H9 (cell line): ENCODE results near the gene SERPIND1. TPM values are rescaled to one million over a fixed set of nuclear protein-coding genes. Genes with fewer than 3 reads are reported as not detected.

Experiments
- DNase-seq: peaks from one replicate; pipeline ENCODE4 v3.0.0-alpha.2; 2017
- H2AFZ ChIP-seq: one replicate; pipeline ENCODE4 v1.6.1; 2013; ENCODE audit warnings: mild to moderate bottlenecking, low read length, control low read depth, moderate library complexity
- H2AK5ac ChIP-seq: 2 replicates; pipeline ENCODE4 v1.6.1; 2013; ENCODE audit warnings: low read length, control low read depth, mixed read lengths; ENCODE audit not compliant: insufficient read length
- H2BK120ac ChIP-seq: one replicate; pipeline ENCODE4 v1.6.1; 2013; ENCODE audit warnings: low read depth, mild to moderate bottlenecking, low read length, control low read depth, inconsistent platforms; ENCODE audit not compliant: poor library complexity, severe bottlenecking
- H2BK12ac ChIP-seq: 2 replicates; pipeline ENCODE4 v1.6.1; 2013; ENCODE audit warnings: low read length, control low read depth, mixed read lengths, low read depth; ENCODE audit not compliant: insufficient read length
- H2BK15ac ChIP-seq: 2 replicates; pipeline ENCODE4 v1.6.1; 2013; ENCODE audit warnings: low read depth, low read length, control low read depth
- H2BK20ac ChIP-seq: one replicate; pipeline ENCODE4 v1.6.1; 2013; ENCODE audit warnings: low read depth, mild to moderate bottlenecking, low read length, control low read depth, inconsistent platforms; ENCODE audit not compliant: poor library complexity, severe bottlenecking
- H2BK5ac ChIP-seq: 2 replicates; pipeline ENCODE4 v1.6.1; 2013; ENCODE audit warnings: low read length, control low read depth, mixed read lengths; ENCODE audit not compliant: insufficient read length
- H3K14ac ChIP-seq: 2 replicates; pipeline ENCODE4 v1.6.1; 2013; ENCODE audit warnings: low read length, control low read depth; ENCODE audit not compliant: insufficient read depth
- H3K18ac ChIP-seq: 2 replicates; pipeline ENCODE4 v1.6.1; 2013; ENCODE audit warnings: low read depth, mild to moderate bottlenecking, mixed read lengths, low read length, control low read depth; ENCODE audit not compliant: insufficient read length
- H3K23ac ChIP-seq: 2 replicates; pipeline ENCODE4 v1.6.1; 2013; ENCODE audit warnings: low read length, control low read depth, mixed read lengths, low read depth; ENCODE audit not compliant: insufficient read length
- H3K23me2 ChIP-seq: 2 replicates; pipeline ENCODE4 v1.6.1; 2013; ENCODE audit warnings: low read depth, mild to moderate bottlenecking, mixed read lengths, low read length, control low read depth; ENCODE audit not compliant: insufficient read length, poor library complexity, severe bottlenecking
- H3K27ac ChIP-seq: 2 replicates; pipeline ENCODE4 v1.5.1; 2013; ENCODE audit warnings: low read length, control low read depth, mixed read lengths, low read depth; ENCODE audit not compliant: insufficient read length
- H3K27me3 ChIP-seq: 2 replicates; pipeline ENCODE4 v1.6.1; 2013; ENCODE audit warnings: low read length, control low read depth, inconsistent platforms; ENCODE audit not compliant: insufficient read depth
- H3K4ac ChIP-seq: 2 replicates; pipeline ENCODE4 v1.6.1; 2013; ENCODE audit warnings: low read depth, mild to moderate bottlenecking, control low read depth, inconsistent platforms, low read length, moderate library complexity
- H3K4me1 ChIP-seq: 2 replicates; pipeline ENCODE4 v1.6.1; 2013; ENCODE audit warnings: low read length, control low read depth, inconsistent platforms; ENCODE audit not compliant: insufficient read depth
- H3K4me2 ChIP-seq: 2 replicates; pipeline ENCODE4 v1.6.1; 2013; ENCODE audit warnings: low read length, control low read depth, mixed read lengths; ENCODE audit not compliant: insufficient read length, insufficient read depth
- H3K56ac ChIP-seq: 2 replicates; pipeline ENCODE4 v1.6.1; 2013; ENCODE audit warnings: low read depth, mild to moderate bottlenecking, mixed read lengths, low read length, control low read depth; ENCODE audit not compliant: insufficient read length
- H3K79me1 ChIP-seq: 2 replicates; pipeline ENCODE4 v1.6.1; 2013; ENCODE audit warnings: low read depth, mild to moderate bottlenecking, moderate library complexity, low read length, control low read depth, inconsistent platforms; ENCODE audit not compliant: insufficient read depth, poor library complexity, severe bottlenecking
- H3K79me2 ChIP-seq: 2 replicates; pipeline ENCODE4 v1.6.1; 2013; ENCODE audit warnings: low read length, control low read depth, inconsistent platforms; ENCODE audit not compliant: insufficient read depth
- H3K9ac ChIP-seq: 2 replicates; pipeline ENCODE4 v1.6.1; 2013; ENCODE audit warnings: low read length, control low read depth, mixed read lengths; ENCODE audit not compliant: insufficient read length; ENCODE audit errors: extremely low read depth
- H3K9me3 ChIP-seq: one replicate; pipeline ENCODE4 v1.6.1; 2013; ENCODE audit warnings: low read depth, low read length, inconsistent platforms; ENCODE audit not compliant: control insufficient read depth
- H3T11ph ChIP-seq: one replicate; pipeline ENCODE4 v1.6.1; 2013; ENCODE audit warnings: mild to moderate bottlenecking, low read length, control low read depth, inconsistent platforms
- H4K20me1 ChIP-seq: one replicate; pipeline ENCODE4 v1.6.1; 2013; ENCODE audit not compliant: control insufficient read depth, insufficient read length, insufficient read depth
- H4K5ac ChIP-seq: 2 replicates; pipeline ENCODE4 v1.6.1; 2013; ENCODE audit warnings: low read depth, mild to moderate bottlenecking, mixed read lengths, low read length, control low read depth; ENCODE audit not compliant: insufficient read length
- H4K8ac ChIP-seq: replicated peaks from 2 replicates; pipeline ENCODE4 v1.6.1; 2013; ENCODE audit warnings: low read length, control low read depth, mixed read lengths, low read depth; ENCODE audit not compliant: insufficient read length
- H4K91ac ChIP-seq: 2 replicates; pipeline ENCODE4 v1.6.1; 2013; ENCODE audit warnings: low read depth, mild to moderate bottlenecking, moderate library complexity, mixed read lengths, low read length, control low read depth; ENCODE audit not compliant: insufficient read length
- H3K27ac Mint-ChIP-seq, 3 experiments: 2 replicates in 2 of 3; 3 replicates in 1 of 3; pipeline ENCODE4 v1.8.0; 2020 to 2021; ENCODE audit warnings: mixed read lengths in 3 of 3, mild to moderate bottlenecking in 1 of 3, moderate library complexity in 1 of 3
- H3K27me3 Mint-ChIP-seq: 2 replicates; pipeline ENCODE4 v1.8.0; 2021; ENCODE audit warnings: low read depth, mild to moderate bottlenecking, moderate library complexity, mixed read lengths
- H3K36me3 Mint-ChIP-seq, 3 experiments: 2 replicates in 2 of 3; 3 replicates in 1 of 3; pipeline ENCODE4 v1.8.0; 2020 to 2021; ENCODE audit warnings: low read depth in 3 of 3, mixed read lengths in 3 of 3; ENCODE audit not compliant: insufficient read depth in 1 of 3
- H3K4me1 Mint-ChIP-seq, 2 experiments: 2 replicates each; pipeline ENCODE4 v1.8.0; 2020; ENCODE audit warnings: mixed read lengths in 2 of 2
- H3K4me3 Mint-ChIP-seq, 2 experiments: 2 replicates in 1 of 2; 3 replicates in 1 of 2; pipeline ENCODE4 v1.8.0; 2020 to 2021; ENCODE audit warnings: mild to moderate bottlenecking in 2 of 2, mixed read lengths in 2 of 2, moderate library complexity in 1 of 2
- H3K9me3 Mint-ChIP-seq, 2 experiments: 2 replicates in 1 of 2; 3 replicates in 1 of 2; pipeline ENCODE4 v1.8.0; 2020; ENCODE audit warnings: mild to moderate bottlenecking in 2 of 2, mixed read lengths in 2 of 2, moderate library complexity in 1 of 2
- WGBS: extraction: QIAGEN DNeasy Blood & Tissue Kit; methylation state at CpG from one replicate; pipeline ENCODE4 v1.1.7; 2013; ENCODE audit warnings: missing lambda C conversion rate, low lambda C conversion rate, mixed read lengths; ENCODE audit not compliant: insufficient read length; ENCODE audit errors: extremely low coverage; 5-methylcytosine and 5-hydroxymethylcytosine counted together
- total RNA-seq: library from RNA; stranded (reverse); gene quantifications from 2 replicates; pipeline ENCODE4 v1.2.1, GENCODE V29; 2021
- TF ChIP-seq, protein P1 (sequence below): fragments of 200-600 bp; sonication (generic); conservative IDR thresholded peaks from 3 replicates; pipeline ENCODE4 v1.8.0; 2021; ENCODE audit warnings: antibody characterized with exemption, mild to moderate bottlenecking

The SERPIND1 gene
- total RNA-seq, 1 experiment from 2014 or later, result not detected

DNA sequence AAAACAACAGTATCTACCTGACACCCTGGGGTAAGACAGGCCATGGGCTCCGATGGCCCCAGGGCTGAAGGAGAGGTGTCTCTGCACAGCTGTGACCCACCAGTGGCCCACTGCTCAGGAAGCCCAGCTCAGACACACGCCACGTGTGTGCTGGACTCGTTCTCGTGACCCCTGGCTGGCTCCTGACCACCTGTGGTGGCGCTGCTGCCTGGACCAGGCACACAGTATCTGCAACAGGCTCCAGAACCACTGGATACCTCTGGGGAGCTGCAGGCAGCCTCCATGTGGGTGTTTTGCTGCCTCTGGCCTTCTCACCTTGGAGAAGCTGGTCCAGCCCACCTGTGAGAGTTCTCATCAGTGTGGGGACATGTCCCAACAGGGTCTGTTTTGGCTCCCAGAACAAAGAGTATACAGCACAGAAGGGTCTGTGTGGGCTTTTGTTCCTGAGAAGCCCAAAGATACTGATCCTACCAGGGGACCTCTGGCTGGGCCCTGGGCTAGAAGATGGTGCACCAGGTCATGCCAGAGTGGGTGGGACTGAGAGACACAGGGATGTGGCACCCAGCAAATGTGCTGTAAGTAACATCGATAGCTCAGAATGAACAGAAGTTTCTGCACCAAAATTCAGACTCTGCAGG lies 21.7 kb upstream of the SERPIND1 start:
- Histone ChIP-seq H4K20me1 (no peaks in the 10 kb centered on the region), H2BK12ac (no peak overlapping the region), H4K5ac (no peak overlapping the region), H3T11ph (no peak overlapping the region), H3K4me1 (no peaks in the 10 kb centered on the region), H2BK20ac (no peak overlapping the region), H2AK5ac (no peak overlapping the region), H3K9ac (no peak overlapping the region), H3K4me2 (no peak overlapping the region), H3K4ac (no peak overlapping the region), H3K18ac (no peak overlapping the region), H2BK120ac (no peak overlapping the region), H3K27me3 (no peaks in the 10 kb centered on the region; the same call in 1 of the 2 replicates), H3K79me1 (no peaks in the 10 kb centered on the region), H2BK5ac (no peak overlapping the region), H3K56ac (no peak overlapping the region), H3K9me3 (no peaks in the 10 kb centered on the region), H3K23ac (no peak overlapping the region), H3K14ac (no peak overlapping the region), H3K79me2 (no peaks in the 10 kb centered on the region), H3K27ac (no peak overlapping the region), H4K91ac (no peak overlapping the region), H4K8ac (no peak overlapping the region), H2AFZ (no peak overlapping the region), H2BK15ac (no peak overlapping the region), H3K23me2 (no peaks in the 10 kb centered on the region)
- 0 out of 4 replicates have a peak, but pooled peaks cover 0 to 3% of the 10 kb centered on the region in 2 experiments for H3K4me1 Mint-ChIP-seq
- TF ChIP-seq, protein P1, sequence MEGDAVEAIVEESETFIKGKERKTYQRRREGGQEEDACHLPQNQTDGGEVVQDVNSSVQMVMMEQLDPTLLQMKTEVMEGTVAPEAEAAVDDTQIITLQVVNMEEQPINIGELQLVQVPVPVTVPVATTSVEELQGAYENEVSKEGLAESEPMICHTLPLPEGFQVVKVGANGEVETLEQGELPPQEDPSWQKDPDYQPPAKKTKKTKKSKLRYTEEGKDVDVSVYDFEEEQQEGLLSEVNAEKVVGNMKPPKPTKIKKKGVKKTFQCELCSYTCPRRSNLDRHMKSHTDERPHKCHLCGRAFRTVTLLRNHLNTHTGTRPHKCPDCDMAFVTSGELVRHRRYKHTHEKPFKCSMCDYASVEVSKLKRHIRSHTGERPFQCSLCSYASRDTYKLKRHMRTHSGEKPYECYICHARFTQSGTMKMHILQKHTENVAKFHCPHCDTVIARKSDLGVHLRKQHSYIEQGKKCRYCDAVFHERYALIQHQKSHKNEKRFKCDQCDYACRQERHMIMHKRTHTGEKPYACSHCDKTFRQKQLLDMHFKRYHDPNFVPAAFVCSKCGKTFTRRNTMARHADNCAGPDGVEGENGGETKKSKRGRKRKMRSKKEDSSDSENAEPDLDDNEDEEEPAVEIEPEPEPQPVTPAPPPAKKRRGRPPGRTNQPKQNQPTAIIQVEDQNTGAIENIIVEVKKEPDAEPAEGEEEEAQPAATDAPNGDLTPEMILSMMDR, result no peak
- H3K9me3 Mint-ChIP-seq, result no peaks in the 10 kb centered on the region
- H3K36me3 Mint-ChIP-seq, result peaks cover 0 to 30% (median 1%) of the 10 kb centered on the region in 3 experiments; a peak in 4 of 7 replicates
- H3K4me3 Mint-ChIP-seq, result no peak overlapping the region
- H3K27ac Mint-ChIP-seq, result no peak overlapping the region
- H3K27me3 Mint-ChIP-seq, result no peaks in the 10 kb centered on the region
- DNase-seq, result no peak
- no CpG with 5 or more reads among the region's 7 CpGs for WGBS
